Activated B cell treated with CpG ODN at 0.5 μM for 24 hours (primary cell): Measurements from ENCODE around the gene CADPS2. TPM values are rescaled to one million over a fixed set of nuclear protein-coding genes. Genes with fewer than 3 reads are reported as not detected.
A peak's percentile ranks its signal among the peaks of the same experiment; 100 is the strongest.

Experiments
- ATAC-seq: fragments of 200-7000 bp; cut with Tn5 transposase; one replicate; pipeline ENCODE4 v1.10.0; 2021; ENCODE audit warnings: low read depth, mild to moderate bottlenecking, moderate library complexity
- CTCF ChIA-PET: fragments of 350-600 bp; sonication (Branson Sonifier 250); formaldehyde crosslinking; loops from one replicate; lab custom pipeline; 2021; ENCODE audit warnings: antibody characterized with exemption; lab: Charles Lee
- POLR2A ChIA-PET: fragments of 350-600 bp; sonication (Branson Sonifier 250); formaldehyde crosslinking; loops from one replicate; lab custom pipeline; 2021; ENCODE audit warnings: antibody characterized with exemption; lab: Charles Lee
- DNase-seq: peaks from one replicate; pipeline ENCODE4 v3.0.0; 2022
- H3K27ac Mint-ChIP-seq: one replicate; pipeline ENCODE4 v1.8.0; 2020; ENCODE audit warnings: mixed read lengths
- H3K27me3 Mint-ChIP-seq: one replicate; pipeline ENCODE4 v1.8.0; 2021; ENCODE audit warnings: mixed read lengths
- H3K36me3 Mint-ChIP-seq: one replicate; pipeline ENCODE4 v1.8.0; 2021; ENCODE audit warnings: low read depth, mixed read lengths
- H3K4me1 Mint-ChIP-seq: one replicate; pipeline ENCODE4 v1.8.0; 2021; ENCODE audit warnings: mixed read lengths
- H3K4me3 Mint-ChIP-seq: one replicate; pipeline ENCODE4 v1.8.0; 2020; ENCODE audit warnings: mild to moderate bottlenecking, mixed read lengths
- H3K9me3 Mint-ChIP-seq: one replicate; pipeline ENCODE4 v1.8.0; 2020; ENCODE audit warnings: mixed read lengths
- CTCF ChIP-seq: fragments of 200-600 bp; IDR thresholded peaks from one replicate; pipeline ENCODE4 v1.8.0; 2022; ENCODE audit warnings: antibody characterized with exemption, mild to moderate bottlenecking
- intact Hi-C: fragments of 100-400 bp; cut with micrococcal nuclease; formaldehyde crosslinking; loops from one replicate; pipeline ENCODE4 v1.15.1; 2024
- total RNA-seq: library from RNA; stranded (reverse); gene quantifications from 2 replicates; pipeline ENCODE4 v1.2.3, GENCODE V29; 2022

The CADPS2 gene
- total RNA-seq, 1 donor from 2014 or later = not detected

- no peak for DNase-seq
- ATAC-seq = no peak
- CTCF ChIA-PET = no interaction called here
- TF ChIP-seq CTCF = no peak
- Mint-ChIP-seq H3K27me3 (peaks cover 42% of the 10 kb centered on the region), H3K4me3 (no peak overlapping the region), H3K27ac (no peak overlapping the region), H3K4me1 (peaks cover 12% of the 10 kb centered on the region), H3K36me3 (no peaks in the 10 kb centered on the region), H3K9me3 (no peaks in the 10 kb centered on the region)
- POLR2A ChIA-PET = no interaction called here
- intact Hi-C loops = no loop called here
Observed at GRCh38 chr7:122887848-122888247, 1.6 kb upstream of the CADPS2 start.

GRCh38 chr7:122887198-122887597 is 938 bp upstream of the CADPS2 start:
- ChIA-PET POLR2A (no interaction called here), CTCF (no interaction called here)
- no peak for DNase-seq
- ATAC-seq = no peak
- no peak overlapping the region for H3K27ac Mint-ChIP-seq
- peaks cover 12% of the 10 kb centered on the region for H3K4me1 Mint-ChIP-seq
- peak overlapping the region; percentile 50 for H3K4me3 Mint-ChIP-seq
- peaks cover 43% of the 10 kb centered on the region for H3K27me3 Mint-ChIP-seq
- intact Hi-C loops = no loop called here
- TF ChIP-seq CTCF = no peak
- no peaks in the 10 kb centered on the region for H3K9me3 Mint-ChIP-seq
- H3K36me3 Mint-ChIP-seq = no peaks in the 10 kb centered on the region

GRCh38 chr7:122885583-122886356 is 490 bp downstream of the CADPS2 start:
- ATAC-seq = no peak
- H3K36me3 Mint-ChIP-seq = no peaks in the 10 kb centered on the region
- ChIA-PET POLR2A (no interaction called here), CTCF (no interaction called here)
- H3K9me3 Mint-ChIP-seq = no peaks in the 10 kb centered on the region
- H3K27me3 Mint-ChIP-seq = peaks cover 48% of the 10 kb centered on the region
- no peak for DNase-seq
- intact Hi-C loops = no loop called here
- no peak for TF ChIP-seq CTCF
- peak overlapping the region; percentile 35 for H3K4me3 Mint-ChIP-seq
- no peak overlapping the region for H3K27ac Mint-ChIP-seq
- peaks cover 12% of the 10 kb centered on the region for H3K4me1 Mint-ChIP-seq

GRCh38 chr7:122884186-122884585 is 2.1 kb downstream of the CADPS2 start:
- ChIA-PET POLR2A (no interaction called here), CTCF (no interaction called here)
- H3K36me3 Mint-ChIP-seq = no peaks in the 10 kb centered on the region
- DNase-seq (no peak), ATAC-seq (no peak)
- H3K9me3 Mint-ChIP-seq = no peaks in the 10 kb centered on the region
- intact Hi-C loops = no loop called here
- H3K4me1 Mint-ChIP-seq = peaks cover 12% of the 10 kb centered on the region
- no peak overlapping the region for H3K27ac Mint-ChIP-seq
- H3K4me3 Mint-ChIP-seq = no peak overlapping the region
- no peak for TF ChIP-seq CTCF
- H3K27me3 Mint-ChIP-seq = peaks cover 41% of the 10 kb centered on the region

- no peaks in the 10 kb centered on the region for H3K36me3 Mint-ChIP-seq
- ATAC-seq (no peak), DNase-seq (no peak)
- TF ChIP-seq CTCF = no peak
- CTCF ChIA-PET = no interaction called here
- H3K9me3 Mint-ChIP-seq = no peaks in the 10 kb centered on the region
- H3K4me1 Mint-ChIP-seq = peaks cover 12% of the 10 kb centered on the region
- H3K27ac Mint-ChIP-seq = no peak overlapping the region
- H3K27me3 Mint-ChIP-seq = peaks cover 35% of the 10 kb centered on the region
- POLR2A ChIA-PET = no interaction called here
- no peak overlapping the region for H3K4me3 Mint-ChIP-seq
- intact Hi-C loops = no loop called here
Observed at GRCh38 chr7:122883049-122883680, 3.1 kb downstream of the CADPS2 start.
